ENCODE data around the gene CACFD1.

Gene CACFD1

GRCh38 chr9:133499892-133500270, 40.1 kb downstream of the CACFD1 start:
- no peak for DNase-seq (ENCODE audit: low read depth)

GRCh38 chr9:133502112-133502511, 42.3 kb downstream of the CACFD1 start:
- DNase-seq (ENCODE audit: low read depth), result no peak

- peak; percentile 43 for DNase-seq (ENCODE audit: low read depth)
Observed at GRCh38 chr9:133505186-133505830, 45.5 kb downstream of the CACFD1 start.

GRCh38 chr9:133505901-133506652, 46.3 kb downstream of the CACFD1 start:
- DNase-seq (ENCODE audit: low read depth), result no peak

GRCh38 chr9:133506653-133507038, 46.9 kb downstream of the CACFD1 start:
- peak; percentile 97 for DNase-seq (ENCODE audit: low read depth)

- no peak for DNase-seq (ENCODE audit: low read depth)
Observed at GRCh38 chr9:133507246-133507965, 47.6 kb downstream of the CACFD1 start.

- DNase-seq (ENCODE audit: low read depth), result no peak
Observed at GRCh38 chr9:133508046-133508445, 48.3 kb downstream of the CACFD1 start.

GRCh38 chr9:133509179-133510083, 49.7 kb downstream of the CACFD1 start:
- DNase-seq (ENCODE audit: low read depth), result peak; percentile 33

GRCh38 chr9:133510926-133511505, 51.2 kb downstream of the CACFD1 start:
- no peak for DNase-seq (ENCODE audit: low read depth)

GRCh38 chr9:133511607-133512006, 51.8 kb downstream of the CACFD1 start:
- DNase-seq (ENCODE audit: low read depth), result no peak

GRCh38 chr9:133512253-133513213, 52.8 kb downstream of the CACFD1 start:
- no peak for DNase-seq (ENCODE audit: low read depth)

GRCh38 chr9:133513214-133514100, 53.7 kb downstream of the CACFD1 start:
- DNase-seq (ENCODE audit: low read depth), result no peak

- no peak for DNase-seq (ENCODE audit: low read depth)
Observed at GRCh38 chr9:133514460-133515239, 54.9 kb downstream of the CACFD1 start.

GRCh38 chr9:133515240-133515610, 55.4 kb downstream of the CACFD1 start:
- DNase-seq (ENCODE audit: low read depth), result no peak

GRCh38 chr9:133515615-133516255, 56.0 kb downstream of the CACFD1 start:
- DNase-seq (ENCODE audit: low read depth), result no peak

GRCh38 chr9:133516256-133516960, 56.6 kb downstream of the CACFD1 start:
- no peak for DNase-seq (ENCODE audit: low read depth)

GRCh38 chr9:133516961-133517350, 57.2 kb downstream of the CACFD1 start:
- DNase-seq (ENCODE audit: low read depth), result no peak

GRCh38 chr9:133517711-133518110, 57.9 kb downstream of the CACFD1 start:
- no peak for DNase-seq (ENCODE audit: low read depth)
